ENCODE results near the gene FAM199X. TPM values are rescaled to one million over a fixed set of nuclear protein-coding genes. Genes with fewer than 3 reads are reported as not detected.
"Not testable (repeated sequence)": the region's sequence is repeated elsewhere in the genome, so short reads cannot be mapped to it uniquely, and the experiment has no call there.

FAM199X gene
- total RNA-seq, 2 experiments from 2014 or later: 11.9 to 12.1 TPM

DNA sequence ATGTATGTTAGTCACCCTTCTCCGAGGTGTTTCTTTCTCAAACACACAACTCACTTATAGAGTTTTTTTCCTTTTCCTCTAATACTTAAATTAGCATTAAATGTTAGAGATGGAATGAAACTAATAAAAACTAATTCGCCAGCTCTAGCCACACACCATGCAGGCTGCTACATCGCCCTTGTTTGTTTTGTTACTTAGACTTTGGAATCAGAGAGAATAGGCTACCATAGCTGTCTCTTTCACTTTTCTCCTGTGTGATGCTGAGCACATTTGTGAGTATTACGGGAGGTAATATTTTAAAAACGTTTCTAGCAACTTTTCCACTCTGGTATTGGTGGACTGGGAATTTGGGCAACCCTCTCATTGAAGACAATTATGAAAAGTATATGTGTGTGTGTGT, 44.9 kb downstream of the FAM199X start:
- Mint-ChIP-seq H3K27me3 (no peaks in the 10 kb centered on the region), H3K4me1 (no peaks in the 10 kb centered on the region), H3K27ac (no peak overlapping the region), H3K9me3 (ENCODE audit: low read depth) (no peaks in the 10 kb centered on the region), H3K36me3 (no peaks in the 10 kb centered on the region), H3K4me3 (no peak overlapping the region)
- ATAC-seq (no peak), DNase-seq (no peak)
- CTCF ChIA-PET: no interaction called here

- H3K9me3 Mint-ChIP-seq (ENCODE audit: low read depth); H3K27me3 Mint-ChIP-seq; H3K4me1 Mint-ChIP-seq; ATAC-seq; CTCF ChIA-PET; H3K36me3 Mint-ChIP-seq; DNase-seq; H3K4me3 Mint-ChIP-seq; H3K27ac Mint-ChIP-seq: not testable (repeated sequence)
These were observed 63.8 kb downstream of the FAM199X start for GRCh38 chrX:104230060-104230459.

Other genes starting within 250 kb of the FAM199X start
- 10 to 100 TPM in 1 of 2 experiments, 1 to 10 TPM in 1; 9.3 to 10.5 TPM for gene TMSB15B, start 203.8 kb upstream of the FAM199X start, total RNA-seq
- not detected for gene H2BW1, start 152.7 kb upstream of the FAM199X start, total RNA-seq
- gene H2BW2, start 126.5 kb upstream of the FAM199X start, total RNA-seq: not detected
- 1 to 10 TPM; 4.6 TPM for gene TMSB15C, start 90.2 kb upstream of the FAM199X start, total RNA-seq
- 1 to 10 TPM; 3.3 to 3.9 TPM for gene ZCCHC18, start 53.9 kb upstream of the FAM199X start, total RNA-seq
- 1 to 10 TPM; 7.4 to 9.6 TPM for gene SLC25A53, start 9.4 kb upstream of the FAM199X start, total RNA-seq
- not detected for gene ESX1, start 88.5 kb downstream of the FAM199X start, total RNA-seq

Data from activated CD8-positive, alpha-beta memory T cell treated with anti-CD3 and anti-CD28 coated beads, Interleukin-2, amount 10 ng/mL, durations not matched to agents 7 days and 5 days (primary cell).